IMR-90 (cell line): ENCODE results near the gene PTPRN2. TPM values are rescaled to one million over a fixed set of nuclear protein-coding genes. Genes with fewer than 3 reads are reported as not detected.

Experiments
- ATAC-seq: fragments of 200-7000 bp; cut with Tn5 transposase; 2 replicates; pipeline ENCODE4 v1.9.1; 2020; ENCODE audit warnings: low read depth, mild to moderate bottlenecking, moderate library complexity
- BruUV-seq: library from RNA; stranded (reverse); fragments of 400-500 nt; replicated peaks from 2 replicates; lab custom pipeline; 2021; lab: Mats Ljungman, UMichigan
- CTCF ChIA-PET: fragments of 300-600 bp; formaldehyde crosslinking; extraction: SDS; loops from one replicate; lab custom pipeline; 2021; ENCODE audit warnings: antibody characterized with exemption; lab: Yijun Ruan, JAX
- POLR2A ChIA-PET: fragments of 300-600 bp; sonication (Branson Sonifier 250); formaldehyde crosslinking; loops from one replicate; lab custom pipeline; 2022; ENCODE audit warnings: antibody characterized with exemption; ENCODE audit not compliant: unreplicated experiment; lab: Charles Lee
- DNase-seq: peaks from one replicate; pipeline ENCODE4 v3.0.0; 2013
- H2AFZ ChIP-seq: replicated peaks from 2 replicates; pipeline ENCODE3; 2013; ENCODE audit warnings: low read length, mild to moderate bottlenecking; ENCODE audit not compliant: poor library complexity
- H2AK5ac ChIP-seq: 2 replicates; pipeline ENCODE4 v1.6.1; 2013; ENCODE audit warnings: low read depth, low read length, inconsistent platforms
- H2AK9ac ChIP-seq: replicated peaks from 2 replicates; pipeline ENCODE3; 2013; ENCODE audit warnings: mild to moderate bottlenecking, low read depth, low read length, moderate library complexity; ENCODE audit not compliant: poor library complexity
- H2BK120ac ChIP-seq: 2 replicates; pipeline ENCODE4 v1.6.1; 2013; ENCODE audit warnings: low read depth, low read length, inconsistent platforms
- H2BK15ac ChIP-seq: 3 replicates; pipeline ENCODE4 v1.6.1; 2013; ENCODE audit warnings: low read depth, low read length, inconsistent platforms
- H2BK20ac ChIP-seq: 2 replicates; pipeline ENCODE4 v1.6.1; 2013; ENCODE audit warnings: low read depth, mild to moderate bottlenecking, inconsistent platforms, low read length, moderate library complexity
- H2BK5ac ChIP-seq: 2 replicates; pipeline ENCODE4 v1.6.1; 2013; ENCODE audit warnings: mild to moderate bottlenecking, low read depth, low read length, inconsistent platforms; ENCODE audit not compliant: poor library complexity, severe bottlenecking
- H3K14ac ChIP-seq: replicated peaks from 2 replicates; pipeline ENCODE4 v1.6.1; 2013; ENCODE audit warnings: low read depth, low read length, inconsistent platforms
- H3K18ac ChIP-seq: 2 replicates; pipeline ENCODE4 v1.6.1; 2013; ENCODE audit warnings: low read depth, low read length, control low read depth
- H3K23ac ChIP-seq: 2 replicates; pipeline ENCODE4 v1.6.1; 2013; ENCODE audit warnings: low read depth, low read length, inconsistent platforms
- H3K27ac ChIP-seq: 2 replicates; pipeline ENCODE4 v1.5.1; 2013; ENCODE audit warnings: mild to moderate bottlenecking, control low read depth, low read length; ENCODE audit not compliant: insufficient read depth
- H3K27me3 ChIP-seq: 2 replicates; pipeline ENCODE4 v1.6.1; 2013; ENCODE audit warnings: low read length; ENCODE audit not compliant: control insufficient read depth, insufficient read depth
- H3K36me3 ChIP-seq: 2 replicates; pipeline ENCODE4 v1.6.1; 2013; ENCODE audit warnings: low read length, mixed read lengths; ENCODE audit not compliant: control insufficient read depth, insufficient read depth
- H3K4ac ChIP-seq: 2 replicates; pipeline ENCODE4 v1.6.1; 2013; ENCODE audit warnings: low read depth, low read length, inconsistent platforms
- H3K4me1 ChIP-seq: 2 replicates; pipeline ENCODE4 v1.6.1; 2013; ENCODE audit warnings: low read length, mixed read lengths; ENCODE audit not compliant: control insufficient read depth, insufficient read depth
- H3K4me2 ChIP-seq: 2 replicates; pipeline ENCODE4 v1.6.1; 2013; ENCODE audit warnings: low read depth, mild to moderate bottlenecking, control low read depth, low read length, moderate library complexity
- H3K4me3 ChIP-seq: 2 replicates; pipeline ENCODE4 v1.5.1; 2013; ENCODE audit warnings: low read depth, mild to moderate bottlenecking, control low read depth, low read length, moderate library complexity; ENCODE audit not compliant: insufficient read depth
- H3K56ac ChIP-seq: 2 replicates; pipeline ENCODE4 v1.6.1; 2013; ENCODE audit warnings: low read length, inconsistent platforms; ENCODE audit not compliant: insufficient read depth; ENCODE audit errors: extremely low read depth
- H3K79me1 ChIP-seq, 2 experiments: 2 replicates each; pipeline ENCODE4 v1.6.1; 2013; ENCODE audit warnings: low read length in 2 of 2, inconsistent platforms in 1 of 2, low read depth in 1 of 2
- H3K9ac ChIP-seq: 2 replicates; pipeline ENCODE4 v1.6.1; 2013; ENCODE audit warnings: low read depth, low read length, control low read depth
- H3K9me1 ChIP-seq: 2 replicates; pipeline ENCODE4 v1.6.1; 2013; ENCODE audit warnings: low read length, inconsistent platforms; ENCODE audit not compliant: insufficient read depth
- H3K9me3 ChIP-seq: 2 replicates; pipeline ENCODE4 v1.6.1; 2013; ENCODE audit warnings: low read length; ENCODE audit not compliant: control insufficient read depth, insufficient read depth
- H4K20me1 ChIP-seq: 2 replicates; pipeline ENCODE4 v1.6.1; 2013; ENCODE audit warnings: low read length, inconsistent platforms; ENCODE audit not compliant: insufficient read depth
- H4K5ac ChIP-seq: 2 replicates; pipeline ENCODE4 v1.6.1; 2013; ENCODE audit warnings: mild to moderate bottlenecking, low read depth, low read length, control low read depth
- H4K8ac ChIP-seq, 2 experiments: 2 replicates each; pipeline ENCODE4 v1.6.1; 2013; ENCODE audit warnings: low read depth in 2 of 2, low read length in 2 of 2, control low read depth in 1 of 2, inconsistent platforms in 1 of 2
- H4K91ac ChIP-seq: 2 replicates; pipeline ENCODE4 v1.6.1; 2013; ENCODE audit warnings: low read depth, low read length, inconsistent platforms; ENCODE audit not compliant: insufficient read depth
- CEBPB ChIP-seq: IDR thresholded peaks from 2 replicates; pipeline ENCODE4 v1.6.1; 2012; ENCODE audit warnings: low read depth, low read length, improper control_type of control experiment
- CHD1 ChIP-seq: IDR thresholded peaks from 2 replicates; pipeline ENCODE4 v1.6.1; 2012; ENCODE audit warnings: low read depth, low read length, improper control_type of control experiment
- FOS ChIP-seq: fragments of 150-350 bp; IDR thresholded peaks from 2 replicates; pipeline ENCODE4 v1.6.1; 2016; ENCODE audit warnings: low read depth, low read length
- MAZ ChIP-seq: IDR thresholded peaks from 2 replicates; pipeline ENCODE4 v1.6.1; 2012; ENCODE audit warnings: low read depth, mild to moderate bottlenecking, low read length, improper control_type of control experiment, moderate library complexity, borderline replicate concordance
- MXI1 ChIP-seq: IDR thresholded peaks from 2 replicates; pipeline ENCODE4 v1.6.1; 2012; ENCODE audit warnings: low read depth, mild to moderate bottlenecking, low read length, moderate library complexity, borderline replicate concordance
- POLR2A ChIP-seq: IDR thresholded peaks from 2 replicates; pipeline ENCODE4 v1.6.1; 2012; ENCODE audit warnings: mild to moderate bottlenecking, low read depth, low read length
- RAD21 ChIP-seq: IDR thresholded peaks from 2 replicates; pipeline ENCODE4 v1.6.1; 2012; ENCODE audit warnings: low read length, improper control_type of control experiment
- RCOR1 ChIP-seq: IDR thresholded peaks from 2 replicates; pipeline ENCODE4 v1.6.1; 2012; ENCODE audit warnings: mild to moderate bottlenecking, low read length, improper control_type of control experiment; ENCODE audit not compliant: insufficient replicate concordance
- RFX5 ChIP-seq: IDR thresholded peaks from 2 replicates; pipeline ENCODE4 v1.8.0; 2012; ENCODE audit warnings: low read depth, mild to moderate bottlenecking, low read length, moderate library complexity
- WGBS, 2 experiments: methylation state at CpG; one replicate each; pipeline versions ENCODE4 v1.1.5 to v1.1.7; 2013; ENCODE audit warnings: missing lambda C conversion rate in 2 of 2; ENCODE audit not compliant: insufficient read length in 1 of 2; ENCODE audit errors: extremely low coverage in 2 of 2; 5-methylcytosine and 5-hydroxymethylcytosine counted together
- dilution Hi-C: fragments of 300-500 bp; cut with HindIII; formaldehyde crosslinking; loops from one replicate; pipeline ENCODE4 v1.14.3; 2018; ENCODE audit warnings: low sequenced_read_pairs; ENCODE audit not compliant: unreplicated experiment
- in situ Hi-C: fragments of 300-500 bp; cut with MboI; formaldehyde crosslinking; loops from 3 replicates; pipeline ENCODE4 v1.14.3; 2019; ENCODE audit warnings: low sequenced_read_pairs, inconsistent platforms, mixed read lengths
- intact Hi-C: fragments of 100-400 bp; cut with micrococcal nuclease; formaldehyde crosslinking; loops from 2 replicates; pipeline ENCODE4 v1.10.0; 2022
- polyA plus RNA-seq, 3 experiments: library from polyadenylated mRNA; depleted of rRNA; stranded (reverse); fragments of >200 nt; gene quantifications; 2 replicates each; pipeline ENCODE4 v1.2.3, GENCODE V29; 2012; ENCODE audit warnings: low replicate concordance in 1 of 3
- total RNA-seq: library from RNA; depleted of rRNA; stranded (reverse); fragments of >200 nt; gene quantifications from 2 replicates; pipeline ENCODE4 v1.2.3, GENCODE V29; 2012
- TF ChIP-seq, protein P1 (sequence below): conservative IDR thresholded peaks from 2 replicates; pipeline ENCODE4 v1.5.1; 2012; ENCODE audit warnings: mild to moderate bottlenecking, low read depth, low read length, improper control_type of control experiment
- TF ChIP-seq, protein P2 (sequence below): fragments of 150-350 bp; IDR thresholded peaks from 2 replicates; pipeline ENCODE4 v1.6.1; 2016; ENCODE audit warnings: low read depth, mild to moderate bottlenecking, low read length, moderate library complexity, borderline replicate concordance
- TF ChIP-seq, protein P3 (sequence below): fragments of 150-350 bp; IDR thresholded peaks from 2 replicates; pipeline ENCODE4 v1.6.1; 2017; ENCODE audit warnings: mild to moderate bottlenecking, antibody characterized with exemption, low read length, low read depth

The PTPRN2 gene
- total and polyA plus RNA-seq, 2 of the 4 experiments (the other 2 are of a cell fraction) = 0.03 TPM; not detected in 1

GRCh38 chr7:158026636-158027265 lies 560.9 kb downstream of the PTPRN2 start:
- no peak overlapping the region for H2AK9ac ChIP-seq
- H3K56ac ChIP-seq = no peak overlapping the region
- H2BK15ac ChIP-seq = no peak overlapping the region
- H3K14ac ChIP-seq = no peak overlapping the region
- H3K9me1 ChIP-seq = no peaks in the 10 kb centered on the region
- H2AK5ac ChIP-seq = no peak overlapping the region
- CTCF ChIA-PET = no interaction called here
- no TSS peak for BruUV-seq
- H3K4me2 ChIP-seq = no peak overlapping the region
- no peak overlapping the region for H3K9ac ChIP-seq
- in situ Hi-C loops = no loop called here
- no peaks in the 10 kb centered on the region for H3K4me1 ChIP-seq
- H3K9me3 ChIP-seq = peaks cover 58% of the 10 kb centered on the region
- peak overlapping the region; percentile 21 for H2AFZ ChIP-seq
- H4K5ac ChIP-seq = no peak overlapping the region
- H2BK120ac ChIP-seq = no peak overlapping the region
- intact Hi-C loops = no loop called here
- H3K4ac ChIP-seq = no peak overlapping the region
- no peak overlapping the region for H4K91ac ChIP-seq
- DNase-seq = no peak
- no peak overlapping the region for H2BK5ac ChIP-seq
- H3K36me3 ChIP-seq = no peaks in the 10 kb centered on the region
- WGBS, 2 experiments = 70% methylated on average over 10 of the region's 17 CpGs; no CpG with 5 or more reads in 1 of the 2 experiments
- no peaks in the 10 kb centered on the region for H3K27me3 ChIP-seq
- no peak for TF ChIP-seq CHD1
- TF ChIP-seq RFX5 = no peak
- TF ChIP-seq, protein P1, sequence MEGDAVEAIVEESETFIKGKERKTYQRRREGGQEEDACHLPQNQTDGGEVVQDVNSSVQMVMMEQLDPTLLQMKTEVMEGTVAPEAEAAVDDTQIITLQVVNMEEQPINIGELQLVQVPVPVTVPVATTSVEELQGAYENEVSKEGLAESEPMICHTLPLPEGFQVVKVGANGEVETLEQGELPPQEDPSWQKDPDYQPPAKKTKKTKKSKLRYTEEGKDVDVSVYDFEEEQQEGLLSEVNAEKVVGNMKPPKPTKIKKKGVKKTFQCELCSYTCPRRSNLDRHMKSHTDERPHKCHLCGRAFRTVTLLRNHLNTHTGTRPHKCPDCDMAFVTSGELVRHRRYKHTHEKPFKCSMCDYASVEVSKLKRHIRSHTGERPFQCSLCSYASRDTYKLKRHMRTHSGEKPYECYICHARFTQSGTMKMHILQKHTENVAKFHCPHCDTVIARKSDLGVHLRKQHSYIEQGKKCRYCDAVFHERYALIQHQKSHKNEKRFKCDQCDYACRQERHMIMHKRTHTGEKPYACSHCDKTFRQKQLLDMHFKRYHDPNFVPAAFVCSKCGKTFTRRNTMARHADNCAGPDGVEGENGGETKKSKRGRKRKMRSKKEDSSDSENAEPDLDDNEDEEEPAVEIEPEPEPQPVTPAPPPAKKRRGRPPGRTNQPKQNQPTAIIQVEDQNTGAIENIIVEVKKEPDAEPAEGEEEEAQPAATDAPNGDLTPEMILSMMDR = no peak
- TF ChIP-seq POLR2A = no peak
- no peak for TF ChIP-seq CEBPB
- TF ChIP-seq FOS = no peak
- TF ChIP-seq, protein P2, sequence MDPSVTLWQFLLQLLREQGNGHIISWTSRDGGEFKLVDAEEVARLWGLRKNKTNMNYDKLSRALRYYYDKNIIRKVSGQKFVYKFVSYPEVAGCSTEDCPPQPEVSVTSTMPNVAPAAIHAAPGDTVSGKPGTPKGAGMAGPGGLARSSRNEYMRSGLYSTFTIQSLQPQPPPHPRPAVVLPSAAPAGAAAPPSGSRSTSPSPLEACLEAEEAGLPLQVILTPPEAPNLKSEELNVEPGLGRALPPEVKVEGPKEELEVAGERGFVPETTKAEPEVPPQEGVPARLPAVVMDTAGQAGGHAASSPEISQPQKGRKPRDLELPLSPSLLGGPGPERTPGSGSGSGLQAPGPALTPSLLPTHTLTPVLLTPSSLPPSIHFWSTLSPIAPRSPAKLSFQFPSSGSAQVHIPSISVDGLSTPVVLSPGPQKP = no peak
- TF ChIP-seq, protein P3, sequence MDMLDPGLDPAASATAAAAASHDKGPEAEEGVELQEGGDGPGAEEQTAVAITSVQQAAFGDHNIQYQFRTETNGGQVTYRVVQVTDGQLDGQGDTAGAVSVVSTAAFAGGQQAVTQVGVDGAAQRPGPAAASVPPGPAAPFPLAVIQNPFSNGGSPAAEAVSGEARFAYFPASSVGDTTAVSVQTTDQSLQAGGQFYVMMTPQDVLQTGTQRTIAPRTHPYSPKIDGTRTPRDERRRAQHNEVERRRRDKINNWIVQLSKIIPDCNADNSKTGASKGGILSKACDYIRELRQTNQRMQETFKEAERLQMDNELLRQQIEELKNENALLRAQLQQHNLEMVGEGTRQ = no peak
- no peak for TF ChIP-seq MAZ
- TF ChIP-seq RAD21 = no peak
- no peak for TF ChIP-seq RCOR1
- no peak for TF ChIP-seq MXI1
- no peak overlapping the region for H2BK20ac ChIP-seq
- H3K27ac ChIP-seq = no peak overlapping the region
- dilution Hi-C loops = no loop called here
- H3K4me3 ChIP-seq = no peak overlapping the region
- no peak overlapping the region for H4K8ac ChIP-seq
- POLR2A ChIA-PET = no interaction called here
- no peaks in the 10 kb centered on the region for H3K79me1 ChIP-seq
- no peak overlapping the region for H3K23ac ChIP-seq
- ATAC-seq = no peak
- no peaks in the 10 kb centered on the region for H4K20me1 ChIP-seq
- no peak overlapping the region for H3K18ac ChIP-seq
